ENCODE results near the gene SLC25A21.

DNA sequence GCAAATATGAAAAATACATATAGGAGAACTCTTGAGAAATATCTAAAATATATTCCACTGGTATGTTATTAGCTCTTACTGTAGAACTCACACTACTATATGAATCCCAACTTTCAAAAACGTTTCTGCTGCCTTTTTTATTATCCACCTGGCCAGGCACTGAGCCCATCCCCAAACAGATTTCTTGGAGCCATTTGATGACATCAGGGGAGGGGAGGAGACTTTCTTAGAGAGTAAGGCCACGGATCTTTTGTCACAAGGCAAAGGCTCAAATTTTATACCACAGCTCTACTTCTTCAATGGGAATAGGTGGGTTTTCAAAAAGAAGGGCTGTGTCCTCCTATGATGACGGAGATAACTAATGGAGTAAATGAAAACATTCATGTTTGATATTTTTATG is 83.0 kb downstream of the SLC25A21 start:
- TF ChIP-seq POLR2A (IDR thresholded peaks at IDR 0.05), result no peak
- TF ChIP-seq POLR2AphosphoS5 (IDR thresholded peaks at IDR 0.05), result no peak
- TF ChIP-seq, protein P1, sequence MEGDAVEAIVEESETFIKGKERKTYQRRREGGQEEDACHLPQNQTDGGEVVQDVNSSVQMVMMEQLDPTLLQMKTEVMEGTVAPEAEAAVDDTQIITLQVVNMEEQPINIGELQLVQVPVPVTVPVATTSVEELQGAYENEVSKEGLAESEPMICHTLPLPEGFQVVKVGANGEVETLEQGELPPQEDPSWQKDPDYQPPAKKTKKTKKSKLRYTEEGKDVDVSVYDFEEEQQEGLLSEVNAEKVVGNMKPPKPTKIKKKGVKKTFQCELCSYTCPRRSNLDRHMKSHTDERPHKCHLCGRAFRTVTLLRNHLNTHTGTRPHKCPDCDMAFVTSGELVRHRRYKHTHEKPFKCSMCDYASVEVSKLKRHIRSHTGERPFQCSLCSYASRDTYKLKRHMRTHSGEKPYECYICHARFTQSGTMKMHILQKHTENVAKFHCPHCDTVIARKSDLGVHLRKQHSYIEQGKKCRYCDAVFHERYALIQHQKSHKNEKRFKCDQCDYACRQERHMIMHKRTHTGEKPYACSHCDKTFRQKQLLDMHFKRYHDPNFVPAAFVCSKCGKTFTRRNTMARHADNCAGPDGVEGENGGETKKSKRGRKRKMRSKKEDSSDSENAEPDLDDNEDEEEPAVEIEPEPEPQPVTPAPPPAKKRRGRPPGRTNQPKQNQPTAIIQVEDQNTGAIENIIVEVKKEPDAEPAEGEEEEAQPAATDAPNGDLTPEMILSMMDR (IDR thresholded peaks at IDR 0.05), result no peak
- no peak for TF ChIP-seq EP300 (IDR thresholded peaks at IDR 0.05; ENCODE audit: low read depth)
